Activated CD8-positive, alpha-beta memory T cell treated with anti-CD3 and anti-CD28 coated beads, Interleukin-2, amount 10 ng/mL, durations not matched to agents 7 days and 5 days (primary cell): ENCODE results near the gene CENPT. TPM values are rescaled to one million over a fixed set of nuclear protein-coding genes. Genes with fewer than 3 reads are reported as not detected.
"Not testable (repeated sequence)": the region's sequence is repeated elsewhere in the genome, so short reads cannot be mapped to it uniquely, and the experiment has no call there.

Experiments used
- ATAC-seq: fragments of 150-1000 bp; cut with Tn5 transposase; one replicate; pipeline ENCODE4 v1.10.0; 2021; ENCODE audit warnings: moderate library complexity
- CTCF ChIA-PET: fragments of 350-600 bp; sonication (Branson Sonifier 250); formaldehyde crosslinking; loops from one replicate; lab custom pipeline; 2021; ENCODE audit warnings: antibody characterized with exemption; lab: Charles Lee
- DNase-seq: peaks from one replicate; pipeline ENCODE4 v3.0.0-alpha.2; 2020
- H3K27ac Mint-ChIP-seq: one replicate; pipeline ENCODE4 v1.8.0; 2021; ENCODE audit warnings: mild to moderate bottlenecking, mixed read lengths
- H3K27me3 Mint-ChIP-seq: one replicate; pipeline ENCODE4 v1.8.0; 2021; ENCODE audit warnings: mixed read lengths
- H3K36me3 Mint-ChIP-seq: one replicate; pipeline ENCODE4 v1.8.0; 2021; ENCODE audit warnings: mild to moderate bottlenecking, mixed read lengths
- H3K4me1 Mint-ChIP-seq: one replicate; pipeline ENCODE4 v1.8.0; 2021; ENCODE audit warnings: mixed read lengths
- H3K4me3 Mint-ChIP-seq: one replicate; pipeline ENCODE4 v1.8.0; 2021; ENCODE audit warnings: mild to moderate bottlenecking, moderate library complexity, mixed read lengths
- H3K9me3 Mint-ChIP-seq: one replicate; pipeline ENCODE4 v1.8.0; 2022; ENCODE audit warnings: low read depth, mixed read lengths
- total RNA-seq, 2 experiments: library from RNA; stranded (reverse); gene quantifications; one replicate each; pipeline ENCODE4 v1.2.3, GENCODE V29; 2021

The CENPT gene
- total RNA-seq, 2 experiments from 2014 or later, result 61.8 to 69.3 TPM

GRCh38 chr16:67841816-67842508 is 5.5 kb downstream of the CENPT start, which contains the start of gene THAP11:
TSS of gene THAP11 (plus strand) at chr16:67842320. CDS start at chr16:67842555, 235 bp downstream.
- Mint-ChIP-seq H3K9me3 (no peaks in the 10 kb centered on the region), H3K27ac (peak within 1 kb of the TSS; percentile 98), H3K36me3 (peaks cover 5% of the 10 kb centered on the region), H3K4me1 (peaks cover 37% of the 10 kb centered on the region), H3K4me3 (peak within 1 kb of the TSS; percentile 95), H3K27me3 (no peaks in the 10 kb centered on the region)
- peak; percentile 62 for ATAC-seq
- peak; percentile 97 for DNase-seq
- CTCF ChIA-PET, result interaction anchor here (1.1 to 1.8 kb wide), 3 partner anchors 25 to 321 kb away, joined by 3 to 9 read pairs (median 5); no protein-coding TSS in a partner anchor

- Mint-ChIP-seq H3K36me3 (peaks cover 5% of the 10 kb centered on the region), H3K27ac (peak overlapping the region; percentile 98), H3K27me3 (no peaks in the 10 kb centered on the region), H3K9me3 (no peaks in the 10 kb centered on the region), H3K4me1 (peaks cover 37% of the 10 kb centered on the region), H3K4me3 (peak overlapping the region; percentile 91)
- DNase-seq, result no peak
- ATAC-seq, result no peak
- CTCF ChIA-PET, result interaction anchor here (0.7 to 1.8 kb wide), 4 partner anchors 25 to 939 kb away, joined by 3 to 9 read pairs (median 4); no protein-coding TSS in a partner anchor
Measured at GRCh38 chr16:67841198-67841815, 6.2 kb downstream of the CENPT start.

- CTCF ChIA-PET, result interaction anchor here (7.2 kb wide), 1 partner anchor 22 kb away, joined by 73 read pairs; no protein-coding TSS in a partner anchor
- no peak overlapping the region for H3K4me3 Mint-ChIP-seq
- DNase-seq, result no peak
- H3K27me3 Mint-ChIP-seq, result no peaks in the 10 kb centered on the region
- no peaks in the 10 kb centered on the region for H3K36me3 Mint-ChIP-seq
- peaks cover 11% of the 10 kb centered on the region for H3K4me1 Mint-ChIP-seq
- H3K9me3 Mint-ChIP-seq, result no peaks in the 10 kb centered on the region
- no peak for ATAC-seq
- H3K27ac Mint-ChIP-seq, result no peak overlapping the region
Measured at GRCh38 chr16:67837811-67838210, 9.7 kb downstream of the CENPT start.

GRCh38 chr16:67837190-67837589 is 10.3 kb downstream of the CENPT start:
- not testable (repeated sequence) for H3K36me3 Mint-ChIP-seq, H3K4me3 Mint-ChIP-seq, H3K27me3 Mint-ChIP-seq, ATAC-seq, DNase-seq, H3K27ac Mint-ChIP-seq, H3K9me3 Mint-ChIP-seq
- CTCF ChIA-PET, result interaction anchor here (7.2 kb wide), 1 partner anchor 21 kb away, joined by 73 read pairs; no protein-coding TSS in a partner anchor
- peaks cover 17% of the 10 kb centered on the region for H3K4me1 Mint-ChIP-seq

- ATAC-seq (no peak), DNase-seq (no peak)
- H3K9me3 Mint-ChIP-seq, result no peaks in the 10 kb centered on the region
- H3K27ac Mint-ChIP-seq, result peak overlapping the region; percentile 81
- H3K36me3 Mint-ChIP-seq, result peaks cover 9% of the 10 kb centered on the region
- CTCF ChIA-PET, result interaction anchor here (0.6 to 7.2 kb wide), 12 partner anchors 10 to 313 kb away, joined by 3 to 73 read pairs (median 6); partner anchors contain the start of genes EDC4, RANBP10 and TSNAXIP1
- H3K27me3 Mint-ChIP-seq, result no peaks in the 10 kb centered on the region
- peaks cover 12% of the 10 kb centered on the region for H3K4me1 Mint-ChIP-seq
- peak overlapping the region; percentile 83 for H3K4me3 Mint-ChIP-seq
Measured at GRCh38 chr16:67834242-67834614, 13.3 kb downstream of the CENPT start.

GRCh38 chr16:67833415-67834241 is 13.9 kb downstream of the CENPT start:
- peak overlapping the region; percentile 83 for H3K4me3 Mint-ChIP-seq
- H3K27ac Mint-ChIP-seq, result peak overlapping the region; percentile 81
- H3K4me1 Mint-ChIP-seq, result peaks cover 12% of the 10 kb centered on the region
- peaks cover 9% of the 10 kb centered on the region for H3K36me3 Mint-ChIP-seq
- DNase-seq (peak; percentile 97), ATAC-seq (peak; percentile 99)
- H3K9me3 Mint-ChIP-seq, result no peaks in the 10 kb centered on the region
- CTCF ChIA-PET, result interaction anchor here (0.6 to 7.2 kb wide), 14 partner anchors 11 to 312 kb away, joined by 3 to 73 read pairs (median 4); partner anchors contain the start of genes EDC4, RANBP10 and TSNAXIP1
- H3K27me3 Mint-ChIP-seq, result no peaks in the 10 kb centered on the region

GRCh38 chr16:67833030-67833414 is 14.5 kb downstream of the CENPT start:
- H3K27ac Mint-ChIP-seq, result peak overlapping the region; percentile 81
- peaks cover 9% of the 10 kb centered on the region for H3K36me3 Mint-ChIP-seq
- DNase-seq (no peak), ATAC-seq (no peak)
- no peaks in the 10 kb centered on the region for H3K27me3 Mint-ChIP-seq
- peaks cover 12% of the 10 kb centered on the region for H3K4me1 Mint-ChIP-seq
- H3K9me3 Mint-ChIP-seq, result no peaks in the 10 kb centered on the region
- CTCF ChIA-PET, result interaction anchor here (0.6 to 7.2 kb wide), 11 partner anchors 11 to 312 kb away, joined by 3 to 73 read pairs (median 5); partner anchors contain the start of gene EDC4
- H3K4me3 Mint-ChIP-seq, result peak overlapping the region; percentile 83

GRCh38 chr16:67828651-67829050 is 18.8 kb downstream of the CENPT start:
- Mint-ChIP-seq H3K9me3 (no peaks in the 10 kb centered on the region), H3K4me1 (peaks cover 10% of the 10 kb centered on the region), H3K4me3 (no peak overlapping the region), H3K27ac (no peak overlapping the region), H3K27me3 (no peaks in the 10 kb centered on the region), H3K36me3 (peaks cover 9% of the 10 kb centered on the region)
- ATAC-seq (no peak), DNase-seq (no peak)
- CTCF ChIA-PET, result interaction anchor here (1.0 to 2.9 kb wide), 3 partner anchors 12 to 27 kb away, joined by 3 to 20 read pairs (median 3); no protein-coding TSS in a partner anchor

- no peak overlapping the region for H3K4me3 Mint-ChIP-seq
- peaks cover 6% of the 10 kb centered on the region for H3K36me3 Mint-ChIP-seq
- H3K4me1 Mint-ChIP-seq, result no peaks in the 10 kb centered on the region
- no peak overlapping the region for H3K27ac Mint-ChIP-seq
- H3K27me3 Mint-ChIP-seq, result no peaks in the 10 kb centered on the region
- no peaks in the 10 kb centered on the region for H3K9me3 Mint-ChIP-seq
- ATAC-seq (no peak), DNase-seq (no peak)
- CTCF ChIA-PET, result interaction anchor here (3.4 kb wide), 1 partner anchor 9 kb away, joined by 27 read pairs; no protein-coding TSS in a partner anchor
Measured at GRCh38 chr16:67825906-67826305, 21.6 kb downstream of the CENPT start.

- Mint-ChIP-seq H3K4me1 (no peaks in the 10 kb centered on the region), H3K9me3 (no peaks in the 10 kb centered on the region), H3K27me3 (no peaks in the 10 kb centered on the region), H3K36me3 (peaks cover 3% of the 10 kb centered on the region), H3K27ac (no peak overlapping the region), H3K4me3 (no peak overlapping the region)
- no peak for ATAC-seq
- CTCF ChIA-PET, result interaction anchor here (3.4 kb wide), 1 partner anchor 8 kb away, joined by 27 read pairs; no protein-coding TSS in a partner anchor
- no peak for DNase-seq
Measured at GRCh38 chr16:67825119-67825518, 22.4 kb downstream of the CENPT start.

- no peak for DNase-seq
- H3K4me1 Mint-ChIP-seq, result no peaks in the 10 kb centered on the region
- ATAC-seq, result no peak
- no peak overlapping the region for H3K4me3 Mint-ChIP-seq
- H3K36me3 Mint-ChIP-seq, result no peaks in the 10 kb centered on the region
- CTCF ChIA-PET, result interaction anchor here (0.7 to 1.9 kb wide), 3 partner anchors 11 to 151 kb away, joined by 3 to 5 read pairs (median 4); no protein-coding TSS in a partner anchor
- H3K9me3 Mint-ChIP-seq, result no peaks in the 10 kb centered on the region
- no peak overlapping the region for H3K27ac Mint-ChIP-seq
- H3K27me3 Mint-ChIP-seq, result no peaks in the 10 kb centered on the region
Measured at GRCh38 chr16:67822511-67822910, 25.0 kb downstream of the CENPT start.

GRCh38 chr16:67820608-67821259 is 26.8 kb downstream of the CENPT start:
- Mint-ChIP-seq H3K4me1 (peaks cover 5% of the 10 kb centered on the region), H3K27ac (no peak overlapping the region), H3K27me3 (no peaks in the 10 kb centered on the region), H3K9me3 (no peaks in the 10 kb centered on the region), H3K36me3 (no peaks in the 10 kb centered on the region), H3K4me3 (no peak overlapping the region)
- CTCF ChIA-PET, result interaction anchor here (0.6 to 0.8 kb wide), 2 partner anchors 12 to 13 kb away, joined by 3 read pairs; no protein-coding TSS in a partner anchor
- ATAC-seq, result no peak
- no peak for DNase-seq
